GF-D8 (cell line): ENCODE data around the gene CDKAL1.
"Not testable (repeated sequence)": the region's sequence is repeated elsewhere in the genome, so short reads cannot be mapped to it uniquely, and the experiment has no call there.

Source experiments
- DNase-seq: peaks from one replicate; lab custom pipeline; 2025; lab: John Stamatoyannopoulos, UW

CDKAL1 gene

GRCh38 chr6:20710341-20710740, 176.1 kb downstream of the CDKAL1 start:
- DNase-seq, result no peak

- DNase-seq, result no peak
Measured at GRCh38 chr6:20711518-20711917, 177.3 kb downstream of the CDKAL1 start.

- DNase-seq, result no peak
Measured at GRCh38 chr6:20712011-20712410, 177.8 kb downstream of the CDKAL1 start.

GRCh38 chr6:20715135-20715806, 181.0 kb downstream of the CDKAL1 start:
- no peak for DNase-seq

- no peak for DNase-seq
Measured at GRCh38 chr6:20716865-20717264, 182.6 kb downstream of the CDKAL1 start.

GRCh38 chr6:20717743-20718142, 183.5 kb downstream of the CDKAL1 start:
- no peak for DNase-seq

- no peak for DNase-seq
Measured at GRCh38 chr6:20718705-20719653, 184.7 kb downstream of the CDKAL1 start.

- DNase-seq, result no peak
Measured at GRCh38 chr6:20719980-20720379, 185.7 kb downstream of the CDKAL1 start.

- not testable (repeated sequence) for DNase-seq
Measured at GRCh38 chr6:20721121-20721520, 186.9 kb downstream of the CDKAL1 start.

GRCh38 chr6:20722455-20722854, 188.2 kb downstream of the CDKAL1 start:
- DNase-seq, result no peak

GRCh38 chr6:20723236-20723635, 189.0 kb downstream of the CDKAL1 start:
- DNase-seq, result no peak

GRCh38 chr6:20724443-20725190, 190.4 kb downstream of the CDKAL1 start:
- DNase-seq, result no peak

- DNase-seq, result not testable (repeated sequence)
Measured at GRCh38 chr6:20725235-20725634, 191.0 kb downstream of the CDKAL1 start.

GRCh38 chr6:20729086-20729485, 194.8 kb downstream of the CDKAL1 start:
- DNase-seq, result no peak

GRCh38 chr6:20732362-20732761, 198.1 kb downstream of the CDKAL1 start:
- DNase-seq, result not testable (repeated sequence)

GRCh38 chr6:20732896-20733295, 198.6 kb downstream of the CDKAL1 start:
- DNase-seq, result no peak

GRCh38 chr6:20737912-20738311, 203.7 kb downstream of the CDKAL1 start:
- no peak for DNase-seq

- no peak for DNase-seq
Measured at GRCh38 chr6:20740088-20740487, 205.8 kb downstream of the CDKAL1 start.

- no peak for DNase-seq
Measured at GRCh38 chr6:20740727-20741126, 206.5 kb downstream of the CDKAL1 start.

- DNase-seq, result no peak
Measured at GRCh38 chr6:20741490-20741889, 207.2 kb downstream of the CDKAL1 start.

- no peak for DNase-seq
Measured at GRCh38 chr6:20744911-20745557, 210.8 kb downstream of the CDKAL1 start.

- DNase-seq, result no peak
Measured at GRCh38 chr6:20746024-20746423, 211.8 kb downstream of the CDKAL1 start.
